PFSK-1 (cell line): ENCODE measurements around the gene ADAMTSL1.

Source experiments
- TAF1 ChIP-seq: IDR thresholded peaks from 2 replicates; pipeline ENCODE4 v1.6.1; 2012; ENCODE audit warnings: low read length, control low read depth, borderline replicate concordance; ENCODE audit not compliant: insufficient read depth
- TF ChIP-seq, protein P1 (sequence below), 2 experiments: IDR thresholded peaks; 2 replicates each; pipeline versions ENCODE4 v1.6.1 to v1.8.0; 2011 to 2012; ENCODE audit warnings: low read depth in 2 of 2, low read length in 2 of 2, control low read depth in 1 of 2, inconsistent platforms in 1 of 2, mild to moderate bottlenecking in 1 of 2, moderate library complexity in 1 of 2; ENCODE audit not compliant: insufficient read depth in 1 of 2

DNA sequence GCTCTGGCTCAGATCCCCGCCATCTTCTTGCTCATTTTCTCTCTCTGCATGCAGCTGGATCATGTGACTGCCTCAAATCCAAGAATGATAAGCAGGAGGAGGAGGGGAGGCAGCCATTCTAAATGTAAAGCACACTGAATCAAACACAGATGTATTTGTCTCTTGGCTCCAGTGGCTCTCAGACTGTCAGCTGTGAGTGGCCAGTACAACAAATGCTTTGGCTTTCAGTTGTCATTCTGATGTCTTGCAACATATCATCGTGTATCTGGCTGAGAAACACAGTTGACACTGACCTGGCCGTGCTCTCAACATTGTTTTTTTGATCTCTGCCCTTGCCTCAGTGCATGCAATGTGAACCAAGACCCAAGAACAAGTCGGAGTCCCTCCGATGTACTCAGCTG lies 233.1 kb downstream of the ADAMTSL1 start:
- TF ChIP-seq TAF1 = no peak
- TF ChIP-seq, protein P1, sequence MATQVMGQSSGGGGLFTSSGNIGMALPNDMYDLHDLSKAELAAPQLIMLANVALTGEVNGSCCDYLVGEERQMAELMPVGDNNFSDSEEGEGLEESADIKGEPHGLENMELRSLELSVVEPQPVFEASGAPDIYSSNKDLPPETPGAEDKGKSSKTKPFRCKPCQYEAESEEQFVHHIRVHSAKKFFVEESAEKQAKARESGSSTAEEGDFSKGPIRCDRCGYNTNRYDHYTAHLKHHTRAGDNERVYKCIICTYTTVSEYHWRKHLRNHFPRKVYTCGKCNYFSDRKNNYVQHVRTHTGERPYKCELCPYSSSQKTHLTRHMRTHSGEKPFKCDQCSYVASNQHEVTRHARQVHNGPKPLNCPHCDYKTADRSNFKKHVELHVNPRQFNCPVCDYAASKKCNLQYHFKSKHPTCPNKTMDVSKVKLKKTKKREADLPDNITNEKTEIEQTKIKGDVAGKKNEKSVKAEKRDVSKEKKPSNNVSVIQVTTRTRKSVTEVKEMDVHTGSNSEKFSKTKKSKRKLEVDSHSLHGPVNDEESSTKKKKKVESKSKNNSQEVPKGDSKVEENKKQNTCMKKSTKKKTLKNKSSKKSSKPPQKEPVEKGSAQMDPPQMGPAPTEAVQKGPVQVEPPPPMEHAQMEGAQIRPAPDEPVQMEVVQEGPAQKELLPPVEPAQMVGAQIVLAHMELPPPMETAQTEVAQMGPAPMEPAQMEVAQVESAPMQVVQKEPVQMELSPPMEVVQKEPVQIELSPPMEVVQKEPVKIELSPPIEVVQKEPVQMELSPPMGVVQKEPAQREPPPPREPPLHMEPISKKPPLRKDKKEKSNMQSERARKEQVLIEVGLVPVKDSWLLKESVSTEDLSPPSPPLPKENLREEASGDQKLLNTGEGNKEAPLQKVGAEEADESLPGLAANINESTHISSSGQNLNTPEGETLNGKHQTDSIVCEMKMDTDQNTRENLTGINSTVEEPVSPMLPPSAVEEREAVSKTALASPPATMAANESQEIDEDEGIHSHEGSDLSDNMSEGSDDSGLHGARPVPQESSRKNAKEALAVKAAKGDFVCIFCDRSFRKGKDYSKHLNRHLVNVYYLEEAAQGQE (IDR thresholded peaks at IDR 0.05; ENCODE audit: insufficient read depth in 1 of 2, low read depth in 2 of 2, low read length in 2 of 2) = no peak
